GM18907 (cell line): ENCODE results near the gene FANK1.
"Not testable (repeated sequence)": the region's sequence is repeated elsewhere in the genome, so short reads cannot be mapped to it uniquely, and the experiment has no call there.

Experiments
- ATAC-seq: cut with Tn5 transposase; IDR thresholded peaks from one replicate; pipeline ENCODE4 v1.9.1; 2021; ENCODE audit warnings: mild to moderate bottlenecking, moderate library complexity; ENCODE audit not compliant: unreplicated experiment

Gene FANK1

DNA sequence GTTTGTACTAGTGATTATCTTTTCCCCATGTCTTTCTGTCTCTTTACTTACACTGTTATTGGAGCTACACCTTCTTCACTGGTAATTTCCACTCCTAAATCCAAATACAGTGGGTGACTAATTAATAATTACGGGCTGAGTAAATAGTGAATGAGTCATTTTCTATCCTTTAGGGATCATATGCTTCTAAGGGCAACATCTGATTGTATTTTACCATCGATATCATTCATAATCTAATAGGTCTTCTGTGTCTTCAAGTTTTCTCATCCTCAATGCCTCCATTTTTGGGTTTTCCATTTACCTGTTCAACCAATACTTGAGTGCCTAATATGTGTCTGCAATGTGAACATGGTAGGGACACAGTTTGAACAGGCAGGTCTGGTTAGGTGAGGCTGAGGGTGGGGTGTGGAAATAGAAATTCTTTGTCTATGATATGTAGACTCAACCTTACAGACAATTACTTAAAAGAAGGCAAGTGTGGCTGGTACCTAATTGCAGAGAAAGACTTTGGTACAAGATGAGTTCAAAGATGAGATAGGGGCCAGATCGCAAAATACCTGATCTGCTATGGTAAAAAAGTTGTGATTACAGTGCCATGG is 9.4 kb upstream of the FANK1 start:
- no peak for ATAC-seq

DNA sequence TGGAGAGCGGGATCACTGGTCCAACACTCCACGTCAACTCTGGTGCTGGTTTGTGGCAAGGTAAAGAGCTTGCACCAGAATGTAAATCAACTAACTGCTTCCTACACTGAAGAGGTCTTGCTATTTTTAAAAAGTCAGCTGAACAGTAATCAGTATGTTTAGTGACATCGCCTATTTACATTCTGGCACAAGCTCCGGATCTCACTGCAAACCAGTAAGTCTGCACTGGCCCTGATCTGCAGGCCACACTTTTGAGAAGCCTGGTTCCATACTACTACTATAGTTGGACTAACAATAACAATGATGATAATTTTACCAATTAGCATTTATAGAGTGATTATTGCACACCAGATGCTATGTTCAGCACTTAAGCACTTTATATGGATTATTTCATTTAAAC is 6.9 kb upstream of the FANK1 start:
- ATAC-seq, result not testable (repeated sequence)

DNA sequence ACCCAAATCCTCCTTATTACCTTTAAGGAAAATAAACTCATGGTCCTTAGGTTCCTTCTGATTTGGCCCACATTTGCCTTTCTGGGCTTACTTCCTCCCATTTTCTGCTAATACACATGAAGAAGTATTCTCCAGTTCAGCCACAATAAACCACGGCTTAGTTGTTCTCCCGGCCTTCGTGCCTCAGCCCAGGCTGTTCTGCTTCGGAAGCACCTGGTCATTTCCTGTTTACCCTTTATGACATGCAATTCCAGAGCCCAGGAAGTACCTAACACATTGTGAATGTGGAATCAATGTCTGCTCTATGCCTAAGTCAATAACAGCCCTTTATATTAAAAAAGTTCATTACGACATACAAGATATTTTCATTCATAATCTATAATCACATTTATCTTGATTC is 4.0 kb upstream of the FANK1 start:
- ATAC-seq, result not testable (repeated sequence)

DNA sequence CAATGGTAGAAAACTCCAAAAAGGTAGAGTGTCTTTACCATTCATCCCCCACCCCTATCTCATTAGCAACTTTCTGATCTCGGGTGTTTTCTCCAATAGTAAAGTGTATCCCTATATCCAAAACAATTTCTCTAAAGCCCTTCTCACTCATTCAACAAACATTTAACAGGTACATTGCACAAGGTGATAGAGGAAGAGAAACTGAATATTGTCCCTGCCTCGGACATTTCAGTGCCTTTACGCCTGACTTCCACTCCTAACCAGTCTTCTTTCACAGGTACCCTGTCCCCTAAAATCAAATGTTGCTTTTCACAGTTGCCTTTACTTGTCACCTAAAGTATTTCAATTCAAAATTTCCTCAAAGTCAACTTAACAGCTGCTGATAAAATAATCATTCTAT is 2.2 kb upstream of the FANK1 start:
- ATAC-seq, result not testable (repeated sequence)

DNA sequence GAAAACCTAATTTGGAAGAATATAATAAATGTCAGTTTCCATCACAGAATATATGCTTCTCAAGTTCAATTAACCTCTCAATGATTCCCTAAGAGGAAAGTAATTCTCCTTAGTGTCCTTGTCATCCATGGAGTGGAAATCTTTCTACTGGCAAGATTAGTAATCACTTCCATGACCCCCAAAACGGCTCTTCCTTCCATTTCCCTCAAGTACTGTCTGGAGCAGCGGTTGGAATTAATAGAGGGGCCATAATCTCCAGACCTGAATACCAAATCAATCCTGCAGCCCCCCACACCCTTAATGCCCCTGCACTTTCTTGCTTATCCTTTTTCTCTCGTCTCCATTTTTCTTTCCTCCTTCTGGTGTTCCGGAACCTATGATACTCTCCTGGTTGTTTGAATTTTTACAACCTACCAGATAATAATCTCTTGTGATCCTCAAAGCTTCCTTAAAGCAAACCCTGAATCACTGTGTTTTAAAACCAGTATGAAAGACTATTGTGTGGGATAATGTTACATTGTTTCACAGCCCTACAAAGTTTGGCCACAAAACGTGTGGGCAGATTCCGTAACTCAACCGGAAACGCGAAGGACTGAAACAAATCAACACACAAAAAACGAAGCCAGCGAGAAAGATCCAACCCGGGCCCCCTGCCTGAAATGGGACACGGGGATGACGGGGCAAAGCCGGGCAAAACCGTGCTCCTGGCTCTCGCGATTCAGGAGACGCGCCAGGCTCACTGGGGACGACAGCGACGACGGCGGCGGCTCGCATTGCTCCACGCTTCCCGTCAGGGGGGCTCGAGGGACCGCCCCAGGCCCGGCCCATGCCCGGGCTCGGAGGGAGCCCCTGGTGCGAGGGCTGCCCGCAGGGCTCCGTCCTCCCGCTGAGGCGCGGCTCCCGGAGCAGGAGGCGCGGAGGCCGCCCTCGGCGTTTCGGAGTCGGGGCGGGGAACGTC is 955 bp upstream of the FANK1 start:
- peak; percentile 64 for ATAC-seq

DNA sequence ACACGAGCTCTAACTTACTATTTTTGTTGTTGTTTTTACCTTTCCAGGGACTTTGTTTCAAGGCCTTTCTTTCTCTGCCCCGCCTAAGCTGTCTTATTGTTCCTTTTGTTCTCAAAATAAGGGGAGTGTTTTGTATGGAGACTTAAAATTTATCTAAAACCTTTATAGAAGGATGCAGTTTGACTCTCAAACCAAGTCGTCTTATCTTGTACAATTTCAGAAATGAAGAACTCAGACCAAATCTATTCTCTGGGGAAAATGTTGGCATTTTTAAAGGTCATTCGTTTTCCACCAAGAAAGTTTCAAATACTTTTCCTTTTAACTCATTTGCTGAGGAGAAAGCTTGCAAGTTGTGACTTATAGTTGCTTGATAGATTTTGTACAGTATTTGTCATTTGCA is 953 bp downstream of the FANK1 start:
- ATAC-seq, result not testable (repeated sequence)

DNA sequence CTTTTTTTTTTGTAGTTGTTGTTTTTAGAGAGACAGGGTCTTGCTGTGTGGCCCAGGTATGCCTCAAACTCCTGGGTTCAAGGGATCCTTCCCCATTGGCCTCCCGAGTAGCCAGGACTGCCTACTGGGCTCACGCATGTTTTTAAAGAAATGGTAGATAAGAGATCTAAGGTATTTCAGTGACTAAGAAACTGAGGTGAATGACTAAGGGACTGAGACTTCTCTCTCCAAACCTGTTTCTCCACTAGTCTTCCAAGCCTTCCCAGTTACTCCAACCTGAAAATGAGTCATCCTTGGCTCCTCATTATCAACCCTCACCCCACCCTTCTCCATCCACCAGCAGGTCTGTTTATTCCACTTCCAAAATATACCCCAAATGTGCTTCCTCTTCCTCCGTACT is 4.6 kb downstream of the FANK1 start:
- not testable (repeated sequence) for ATAC-seq

DNA sequence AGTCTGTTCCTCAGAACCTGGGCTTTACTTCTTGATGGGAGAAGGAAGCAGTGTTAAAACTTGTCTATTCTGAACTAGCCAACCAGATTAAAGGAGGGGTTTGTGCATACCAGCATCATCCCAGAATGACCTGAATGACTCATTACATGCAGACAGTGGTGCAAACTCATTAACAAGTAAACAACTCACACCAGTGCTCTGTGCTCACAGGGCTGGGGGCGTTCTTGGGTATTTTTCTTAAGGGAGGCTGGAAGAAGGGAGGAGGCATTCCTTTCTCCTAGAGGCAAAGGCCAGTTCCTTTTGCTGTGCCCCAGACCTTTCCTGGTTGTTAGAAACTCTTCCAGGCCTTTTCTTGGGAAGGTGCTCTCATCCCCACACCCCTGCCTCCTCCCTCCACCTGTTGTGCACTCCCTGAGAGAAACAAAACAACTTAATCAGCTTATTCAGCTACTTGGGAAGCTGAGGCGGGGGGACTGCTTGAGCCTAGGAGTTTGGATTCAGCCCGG is 6.8 kb downstream of the FANK1 start:
- ATAC-seq, result not testable (repeated sequence)

DNA sequence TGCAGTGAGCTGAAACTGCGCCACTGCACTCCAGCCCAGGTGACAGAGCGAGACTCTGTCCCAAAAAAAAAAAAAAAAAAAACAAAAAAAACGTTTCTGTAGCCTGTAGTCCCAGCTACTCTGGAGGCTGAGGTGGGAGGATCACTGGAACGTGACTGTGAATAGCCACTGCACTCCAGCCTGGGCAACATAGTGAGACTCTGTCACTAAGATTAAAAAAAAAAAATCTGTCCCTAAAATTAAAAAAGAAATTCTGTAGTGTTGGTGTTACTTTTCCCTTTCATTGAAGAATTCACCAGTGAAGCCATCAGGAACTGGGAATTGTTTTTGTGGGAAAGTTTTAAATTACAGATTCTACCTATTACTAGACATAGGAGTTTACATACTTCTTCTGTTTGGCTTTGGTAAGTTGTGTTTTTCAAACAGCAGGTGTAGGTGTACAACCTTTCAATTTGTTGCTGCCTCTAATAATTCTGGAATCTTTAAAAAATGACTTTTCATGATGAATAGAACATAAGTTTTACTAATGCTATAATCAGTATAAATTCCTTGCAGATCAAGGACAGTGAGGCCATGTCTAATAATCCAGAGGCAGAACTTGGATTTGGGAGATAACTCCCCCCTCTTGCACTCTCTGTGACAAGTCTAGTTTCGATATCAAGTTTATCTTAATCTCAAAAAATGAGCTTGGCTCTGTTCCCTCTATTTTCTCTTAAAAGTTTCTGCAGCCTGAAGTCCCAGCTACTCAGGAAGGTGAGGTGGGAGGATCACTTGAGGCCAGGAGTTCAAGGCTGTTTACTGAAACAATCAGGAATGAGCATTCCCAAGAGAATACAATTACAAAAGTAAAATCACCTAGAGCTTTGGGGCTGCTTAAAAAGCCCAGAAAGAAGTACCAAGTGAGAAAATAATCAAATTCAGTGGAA is 9.0 kb downstream of the FANK1 start:
- ATAC-seq, result not testable (repeated sequence)

DNA sequence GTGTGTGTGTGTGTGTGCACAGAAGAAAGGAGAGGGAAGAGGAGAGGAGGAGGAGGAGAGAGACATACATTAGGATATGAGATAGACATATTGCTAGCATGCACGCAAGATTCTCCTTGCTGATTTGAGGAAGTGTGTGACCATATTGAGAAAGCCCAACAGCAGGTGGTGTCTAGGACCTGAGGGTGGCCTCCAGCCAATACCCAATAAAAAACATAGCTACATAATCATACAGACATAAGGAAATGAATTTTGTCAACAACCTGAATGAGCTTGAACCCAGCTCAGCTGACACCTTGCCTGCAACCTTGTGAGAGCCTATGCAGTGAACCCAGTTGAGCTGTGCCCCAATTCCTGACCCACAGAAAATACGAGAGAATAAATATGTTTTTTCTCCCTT is 11.2 kb downstream of the FANK1 start:
- ATAC-seq, result not testable (repeated sequence)

DNA sequence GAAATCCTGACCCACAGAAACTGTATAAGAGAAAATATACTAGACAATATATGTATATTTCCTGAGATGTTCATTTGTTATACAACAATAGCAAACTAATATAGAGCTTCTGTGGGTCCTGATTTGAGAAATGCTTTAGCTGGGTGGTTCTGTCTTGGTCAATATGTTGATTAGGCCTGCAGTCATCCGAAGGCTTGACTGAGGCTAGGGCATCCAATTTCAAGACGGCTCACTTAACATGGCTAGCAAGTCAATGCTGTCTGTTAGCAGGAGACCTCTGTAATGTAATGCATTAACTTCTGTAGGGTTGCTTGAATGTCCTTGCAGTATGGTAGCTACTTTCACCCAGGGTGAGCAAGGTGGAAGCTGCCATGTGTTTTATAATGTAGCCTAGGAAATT is 12.4 kb downstream of the FANK1 start:
- ATAC-seq, result not testable (repeated sequence)

DNA sequence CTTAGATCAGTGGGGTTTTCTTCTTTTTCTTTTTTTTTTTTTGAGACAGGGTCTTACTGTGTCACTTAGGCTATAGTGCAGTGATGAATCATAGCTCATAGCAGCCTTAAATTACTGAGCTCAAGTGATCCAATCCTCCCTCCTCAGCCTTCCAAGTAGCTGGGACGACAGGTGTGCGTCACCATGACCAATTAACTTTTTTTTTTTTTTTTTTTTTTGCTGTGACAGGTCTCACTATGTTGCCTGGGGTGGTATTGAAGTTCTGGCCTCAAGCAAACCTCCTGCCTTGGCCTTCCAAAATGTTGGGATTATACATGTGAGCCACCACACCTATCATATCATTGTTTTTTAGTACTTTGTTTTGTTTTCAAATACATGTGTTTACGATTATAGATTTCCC is 13.1 kb downstream of the FANK1 start:
- not testable (repeated sequence) for ATAC-seq

DNA sequence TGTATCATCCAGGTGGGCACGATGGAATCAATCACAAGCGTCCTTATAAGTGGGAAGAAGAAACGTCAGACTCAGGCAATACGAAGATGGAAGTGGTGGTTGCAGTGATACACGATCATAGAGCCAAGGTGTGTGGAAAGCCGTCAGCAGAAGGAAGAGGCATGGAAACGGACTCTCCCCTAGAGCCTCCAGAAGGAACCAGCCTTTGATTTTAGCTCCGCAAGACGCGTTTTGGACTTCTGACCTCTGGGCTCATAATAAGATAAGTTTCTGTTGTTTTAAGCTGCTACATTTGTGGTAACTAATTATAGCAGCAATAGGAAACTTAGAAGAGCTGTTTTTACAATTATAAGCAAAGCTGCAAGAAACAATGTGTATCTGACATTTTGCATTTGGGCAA is 14.8 kb downstream of the FANK1 start:
- no peak for ATAC-seq

DNA sequence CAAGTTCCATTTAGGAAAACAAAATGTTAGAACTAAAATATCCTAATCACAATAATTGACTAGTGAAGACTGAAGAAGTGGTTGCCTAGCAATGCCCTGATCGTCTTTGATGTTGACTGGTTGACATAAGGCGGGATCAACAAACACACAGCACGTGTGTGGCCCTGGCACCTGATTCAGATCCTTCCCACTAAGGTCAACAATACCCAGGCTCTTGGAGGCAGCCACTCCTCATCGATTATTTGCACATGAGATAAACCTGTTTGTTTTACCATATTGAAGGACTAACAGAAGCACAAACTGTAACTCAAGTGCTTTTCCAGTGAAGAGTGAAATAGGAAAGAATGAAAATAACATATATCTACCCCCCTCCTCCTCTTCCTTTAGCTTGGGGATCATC is 15.6 kb downstream of the FANK1 start:
- no peak for ATAC-seq

DNA sequence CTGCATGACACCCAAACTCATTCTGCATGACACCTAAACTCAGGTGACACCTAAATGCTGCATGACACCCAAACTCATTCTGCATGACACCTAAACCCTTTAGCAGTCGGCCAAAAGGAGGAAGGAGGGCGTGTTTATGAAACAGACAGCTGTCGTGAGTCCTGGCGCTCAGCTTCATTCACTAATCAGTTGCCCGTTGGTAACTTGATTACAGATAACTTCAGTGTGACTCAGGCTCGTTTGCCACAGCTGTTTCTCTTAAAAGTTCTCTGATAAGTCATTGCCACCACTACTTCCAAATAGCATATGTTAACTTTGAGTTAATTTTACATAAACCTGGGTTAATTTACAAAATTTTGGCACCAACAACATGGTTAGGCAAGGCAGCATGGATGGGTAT is 16.9 kb downstream of the FANK1 start:
- not testable (repeated sequence) for ATAC-seq

DNA sequence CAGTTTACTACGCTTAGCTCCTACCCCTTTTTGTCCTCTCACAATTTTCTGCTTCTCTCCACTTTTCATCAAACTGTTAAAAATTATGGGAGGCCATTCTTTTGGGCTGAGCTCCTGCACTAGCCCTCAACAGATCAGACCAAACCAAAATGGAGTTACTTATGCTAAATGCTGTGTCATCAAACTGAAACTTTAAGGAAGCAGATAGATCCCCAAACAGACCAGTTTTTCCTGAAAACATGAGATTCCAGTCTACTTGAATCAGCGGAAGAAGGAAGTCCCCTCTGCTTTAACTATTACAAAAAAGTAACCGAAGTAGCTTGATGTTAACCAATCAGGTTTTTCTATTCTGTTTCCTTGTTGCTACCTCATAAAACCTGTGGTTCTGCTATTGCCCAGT is 20.6 kb downstream of the FANK1 start:
- no peak for ATAC-seq

DNA sequence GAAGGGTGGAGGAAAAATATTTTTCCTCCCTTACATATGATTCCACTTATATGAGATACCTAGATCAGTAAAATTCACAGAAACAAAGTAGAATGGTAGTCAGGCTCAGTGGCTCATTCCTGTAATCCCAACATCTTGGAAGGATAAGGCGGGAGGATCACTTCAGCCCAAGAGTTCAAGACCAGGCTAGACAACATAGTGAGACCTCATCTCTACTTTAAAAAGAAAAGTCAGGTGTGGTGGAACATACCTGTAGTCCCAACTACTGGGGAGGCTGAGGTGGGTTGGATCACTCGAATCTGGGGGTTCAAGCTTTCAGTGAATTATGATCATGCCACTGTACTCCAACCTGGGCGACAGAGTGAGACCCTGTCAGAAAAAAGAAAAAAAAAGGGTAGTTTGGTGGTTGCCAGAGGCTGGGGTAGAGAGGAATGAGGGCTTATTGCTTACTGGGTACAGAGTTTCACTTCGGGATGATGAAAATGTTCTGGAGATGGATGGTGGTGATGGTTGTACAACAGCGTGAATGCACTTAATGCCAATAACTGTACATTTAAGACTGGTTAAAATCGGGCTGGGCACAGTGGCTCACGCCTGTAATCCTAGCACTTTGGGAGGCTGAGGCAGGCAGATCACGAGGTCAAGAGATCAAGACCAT is 21.5 kb downstream of the FANK1 start:
- not testable (repeated sequence) for ATAC-seq

DNA sequence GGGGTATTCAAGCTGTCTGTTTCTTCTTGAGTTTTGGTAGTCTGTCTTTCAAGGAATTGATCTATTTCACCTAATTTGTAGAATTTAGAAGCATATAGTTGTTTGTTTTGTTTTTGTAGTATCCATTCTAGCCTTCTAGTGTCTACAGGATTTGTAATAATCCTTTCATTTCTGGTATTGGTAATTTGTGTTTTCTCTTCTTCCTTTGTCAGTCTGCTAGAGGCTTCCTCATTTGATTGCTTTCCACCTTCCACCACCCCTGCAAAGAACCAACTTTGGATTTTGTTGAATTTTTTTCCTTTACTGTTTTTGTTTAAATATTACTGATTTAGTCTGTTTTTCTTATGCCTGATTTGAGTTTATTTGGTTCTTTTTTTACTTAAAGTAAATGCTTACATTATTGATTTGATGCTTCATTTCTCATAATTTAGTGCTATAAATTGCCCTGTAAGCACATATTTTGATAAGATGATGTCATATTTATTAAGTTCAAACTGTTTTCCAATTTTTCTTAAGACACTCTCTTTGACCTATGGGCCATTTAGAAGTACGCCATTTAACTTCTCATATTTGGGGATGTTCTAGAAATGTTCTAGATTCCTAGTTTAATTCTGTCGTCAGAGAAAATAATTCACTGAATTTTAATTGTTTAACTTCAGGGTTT is 25.4 kb downstream of the FANK1 start:
- not testable (repeated sequence) for ATAC-seq

DNA sequence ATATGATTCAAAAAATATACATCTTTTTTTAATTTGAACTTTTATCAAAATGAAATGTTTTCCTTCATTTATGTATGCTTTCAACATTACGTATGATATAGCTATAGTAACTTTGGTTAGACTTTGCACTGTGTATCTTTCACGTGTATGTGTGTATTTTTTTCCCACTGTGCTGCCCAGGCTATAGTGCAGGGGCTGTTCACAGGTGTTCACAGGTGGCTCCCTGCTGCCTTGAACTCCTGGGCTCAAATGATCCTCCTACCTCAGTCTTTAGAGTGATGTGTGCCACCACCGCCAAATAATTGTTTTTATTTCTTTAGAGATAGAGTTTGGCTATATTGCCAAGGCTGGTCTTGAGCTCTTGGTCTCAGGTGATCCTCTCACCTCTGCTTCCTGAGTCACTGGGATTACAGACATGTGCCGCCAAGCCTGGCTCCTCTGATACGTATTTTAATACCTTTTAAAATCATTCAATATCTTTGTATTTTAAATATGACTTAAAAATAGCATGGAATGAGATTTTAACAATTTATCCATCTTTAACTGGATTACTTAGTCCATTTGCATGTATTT is 29.0 kb downstream of the FANK1 start:
- no peak for ATAC-seq

DNA sequence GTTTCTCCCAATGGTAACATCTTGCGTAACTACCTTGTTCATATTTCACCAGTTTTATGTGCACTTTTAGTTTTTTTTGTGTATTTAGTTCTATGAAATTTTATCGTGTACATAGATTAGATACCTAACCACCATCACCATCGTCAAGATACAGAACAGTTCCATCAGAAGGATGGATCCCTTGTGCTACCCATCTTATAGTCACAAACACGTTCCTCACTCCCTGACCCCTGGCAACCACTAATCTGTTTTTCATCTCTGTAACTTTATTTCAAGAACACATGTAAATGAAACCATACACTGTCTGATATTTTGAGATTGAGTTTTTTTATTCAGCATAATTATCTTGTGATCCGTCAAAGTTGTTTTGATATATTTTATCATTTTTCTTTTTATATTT is 29.9 kb downstream of the FANK1 start:
- ATAC-seq, result no peak
